ENCODE measurements around the gene ZBTB37. TPM values are rescaled to one million over a fixed set of nuclear protein-coding genes. Genes with fewer than 3 reads are reported as not detected.

The ZBTB37 gene
- total and polyA plus RNA-seq, 4 donors, result 0.67 to 6.1 (median 3.3) TPM

GRCh38 chr1:173863224-173864161, 4.7 kb upstream of the ZBTB37 start:
- Histone ChIP-seq H3K36me3 (ENCODE audit: control insufficient read depth in 4 of 4, insufficient read depth in 3 of 4, low read depth in 1 of 4, low read length in 3 of 4) (peaks cover 5 to 39% (median 34%) of the 10 kb centered on the region in 4 donors), H3K9ac (ENCODE audit: low read depth in 1 of 2, low read length in 2 of 2) (no peak overlapping the region)

GRCh38 chr1:173864179-173864867, 3.9 kb upstream of the ZBTB37 start:
- Histone ChIP-seq H3K27ac (ENCODE audit: low read depth in 1 of 2, low read length in 2 of 2) (no peak overlapping the region), H3K27me3 (ENCODE audit: control insufficient read depth in 4 of 4, insufficient read depth in 4 of 4, low read length in 3 of 4) (no peaks in the 10 kb centered on the region), H3K4me3 (ENCODE audit: low read depth in 1 of 3, low read length in 3 of 3) (no peak overlapping the region), H3K9me3 (ENCODE audit: control insufficient read depth in 4 of 4, low read length in 3 of 4) (no peaks in the 10 kb centered on the region), H3K4me1 (ENCODE audit: control insufficient read depth in 4 of 4, insufficient read depth in 4 of 4, low read length in 3 of 4) (peaks cover under 1 to 20% (median 9%) of the 10 kb centered on the region in 4 donors), H3K36me3 (ENCODE audit: control insufficient read depth in 4 of 4, insufficient read depth in 3 of 4, low read depth in 1 of 4, low read length in 3 of 4) (peaks cover 4 to 39% (median 34%) of the 10 kb centered on the region in 4 donors), H3K9ac (ENCODE audit: low read depth in 1 of 2, low read length in 2 of 2) (no peak overlapping the region)
- DNase-seq (ENCODE audit: low spot score), result no peak
- no peak for TF ChIP-seq MAX (IDR thresholded peaks at IDR 0.05)
- no peak for TF ChIP-seq FOXA1 (IDR thresholded peaks at IDR 0.05)
- no peak for TF ChIP-seq HNF4G (IDR thresholded peaks at IDR 0.05)
- WGBS, result 87% methylated on average over 5 of the region's 5 CpGs

More at GRCh38 chr1:173863224-173864161, 4.7 kb upstream of the ZBTB37 start:
- DNase-seq (ENCODE audit: low spot score), result no peak
- H3K9me3 ChIP-seq (ENCODE audit: control insufficient read depth in 4 of 4, low read length in 3 of 4), result no peaks in the 10 kb centered on the region
- no peak overlapping the region for H3K4me3 ChIP-seq (ENCODE audit: low read depth in 1 of 3, low read length in 3 of 3)
- H3K4me1 ChIP-seq (ENCODE audit: control insufficient read depth in 4 of 4, insufficient read depth in 4 of 4, low read length in 3 of 4), result peaks cover 0 to 13% (median 4%) of the 10 kb centered on the region in 4 donors
- no peak overlapping the region for H3K27ac ChIP-seq (ENCODE audit: low read depth in 1 of 2, low read length in 2 of 2)
- no peak for TF ChIP-seq YY1 (IDR thresholded peaks at IDR 0.05)
- no peak for TF ChIP-seq GABPA (IDR thresholded peaks at IDR 0.05 in 1 of 2, conservative IDR thresholded peaks at IDR 0.05 in 1 of 2)
- no peak for TF ChIP-seq REST (IDR thresholded peaks at IDR 0.05)
- no peak for TF ChIP-seq EGR1 (IDR thresholded peaks at IDR 0.05; ENCODE audit: low read depth in 2 of 2)
- no peak for TF ChIP-seq SP1 (IDR thresholded peaks at IDR 0.05)
- no peak for TF ChIP-seq JUND (IDR thresholded peaks at IDR 0.05)
- no peak for TF ChIP-seq RAD21 (IDR thresholded peaks at IDR 0.05)
- TF ChIP-seq FOXA2 (IDR thresholded peaks at IDR 0.05), result no peak
- H3K27me3 ChIP-seq (ENCODE audit: control insufficient read depth in 4 of 4, insufficient read depth in 4 of 4, low read length in 3 of 4), result no peaks in the 10 kb centered on the region

- no peaks in the 10 kb centered on the region for H3K9me3 ChIP-seq (ENCODE audit: control insufficient read depth in 4 of 4, low read length in 3 of 4)
- H3K27me3 ChIP-seq (ENCODE audit: control insufficient read depth in 4 of 4, insufficient read depth in 4 of 4, low read length in 3 of 4), result no peaks in the 10 kb centered on the region
- H3K4me1 ChIP-seq (ENCODE audit: control insufficient read depth in 4 of 4, insufficient read depth in 4 of 4, low read length in 3 of 4), result peaks cover 2 to 22% (median 12%) of the 10 kb centered on the region in 4 donors
- no peak for DNase-seq (ENCODE audit: low spot score)
- 68% methylated on average over 4 of the region's 4 CpGs for WGBS
- peak overlapping the region in 1 of 3 donors; percentile 15 for H3K4me3 ChIP-seq (ENCODE audit: low read depth in 1 of 3, low read length in 3 of 3)
- peaks cover 4 to 39% (median 34%) of the 10 kb centered on the region in 4 donors for H3K36me3 ChIP-seq (ENCODE audit: control insufficient read depth in 4 of 4, insufficient read depth in 3 of 4, low read depth in 1 of 4, low read length in 3 of 4)
- no peak overlapping the region for H3K9ac ChIP-seq (ENCODE audit: low read depth in 1 of 2, low read length in 2 of 2)
- no peak overlapping the region for H3K27ac ChIP-seq (ENCODE audit: low read depth in 1 of 2, low read length in 2 of 2)
- TF ChIP-seq ATF3 (IDR thresholded peaks at IDR 0.05) (no peak), RXRA (IDR thresholded peaks at IDR 0.05) (no peak), NR2F2 (IDR thresholded peaks at IDR 0.05) (no peak), HNF4G (IDR thresholded peaks at IDR 0.05) (no peak), SP1 (IDR thresholded peaks at IDR 0.05) (no peak), FOXA1 (IDR thresholded peaks at IDR 0.05) (no peak), GABPA (IDR thresholded peaks at IDR 0.05 in 1 of 2, conservative IDR thresholded peaks at IDR 0.05 in 1 of 2) (no peak), REST (IDR thresholded peaks at IDR 0.05) (no peak), HNF4A (conservative IDR thresholded peaks at IDR 0.05) (no peak), TAF1 (conservative IDR thresholded peaks at IDR 0.05) (no peak), EGR1 (IDR thresholded peaks at IDR 0.05; ENCODE audit: low read depth in 2 of 2) (no peak)
These were observed 2.6 kb upstream of the ZBTB37 start for GRCh38 chr1:173865468-173866164.
